GM08714 (cell line): ENCODE data around the gene TMEM91.
A peak's percentile ranks its signal among the peaks of the same experiment; 100 is the strongest.
"Not testable (repeated sequence)": the region's sequence is repeated elsewhere in the genome, so short reads cannot be mapped to it uniquely, and the experiment has no call there.

Experiments
- H3K4me3 ChIP-seq: fragments of 200-500 bp; sonication (Bioruptor generic); 2 replicates; pipeline ENCODE4 v1.5.1; 2014; ENCODE audit warnings: mild to moderate bottlenecking, low read length, inconsistent platforms
- ZNF274 ChIP-seq: IDR thresholded peaks from 2 replicates; pipeline ENCODE4 v1.6.1; 2012; ENCODE audit warnings: mild to moderate bottlenecking, low read depth, low read length

Gene TMEM91

GRCh38 chr19:41362143-41362847 lies 14.0 kb upstream of the TMEM91 start:
- TF ChIP-seq ZNF274 = no peak
- no peak overlapping the region for H3K4me3 ChIP-seq

- no peak for TF ChIP-seq ZNF274
- peak overlapping the region; percentile 87; the same call in 1 of the 2 replicates for H3K4me3 ChIP-seq
Observed at GRCh38 chr19:41363371-41363752, 13.0 kb upstream of the TMEM91 start.

- no peak for TF ChIP-seq ZNF274
- H3K4me3 ChIP-seq = peak within 1 kb of the TSS; percentile 87
Observed at GRCh38 chr19:41363753-41364523, 12.4 kb upstream of the TMEM91 start, which contains the start of gene B9D2. B9D2 (minus strand) TSS chr19:41364149; CDS start chr19:41363519, 630 bp downstream.

GRCh38 chr19:41364524-41365391 lies 11.6 kb upstream of the TMEM91 start:
- TF ChIP-seq ZNF274 = no peak
- H3K4me3 ChIP-seq = peak overlapping the region; percentile 87

- TF ChIP-seq ZNF274 = no peak
- H3K4me3 ChIP-seq = no peak overlapping the region
Observed at GRCh38 chr19:41366089-41366488, 10.2 kb upstream of the TMEM91 start.

- TF ChIP-seq ZNF274 = no peak
- H3K4me3 ChIP-seq = peak overlapping the region; percentile 12; the same call in 1 of the 2 replicates
Observed at GRCh38 chr19:41367848-41368301, 8.5 kb upstream of the TMEM91 start.

- TF ChIP-seq ZNF274 = no peak
- no peak overlapping the region for H3K4me3 ChIP-seq
Observed at GRCh38 chr19:41369769-41370168, 6.6 kb upstream of the TMEM91 start.

GRCh38 chr19:41371119-41371518 lies 5.2 kb upstream of the TMEM91 start:
- not testable (repeated sequence) for H3K4me3 ChIP-seq

GRCh38 chr19:41371541-41371940 lies 4.8 kb upstream of the TMEM91 start:
- no peak for TF ChIP-seq ZNF274
- no peak overlapping the region for H3K4me3 ChIP-seq

- no peak overlapping the region for H3K4me3 ChIP-seq
- no peak for TF ChIP-seq ZNF274
Observed at GRCh38 chr19:41372501-41372900, 3.8 kb upstream of the TMEM91 start.

GRCh38 chr19:41373993-41374392 lies 2.3 kb upstream of the TMEM91 start:
- H3K4me3 ChIP-seq = no peak overlapping the region
- no peak for TF ChIP-seq ZNF274

GRCh38 chr19:41376998-41377365 lies 649 bp downstream of the TMEM91 start:
- no peak overlapping the region; the same call in 1 of the 2 replicates for H3K4me3 ChIP-seq
- no peak for TF ChIP-seq ZNF274

- TF ChIP-seq ZNF274 = no peak
- no peak overlapping the region for H3K4me3 ChIP-seq
Observed at GRCh38 chr19:41377977-41378709, 1.8 kb downstream of the TMEM91 start.

- H3K4me3 ChIP-seq = not testable (repeated sequence)
Observed at GRCh38 chr19:41381536-41381935, 5.2 kb downstream of the TMEM91 start.
